GM21825 (cell line): ENCODE data around the gene PNRC1.
"Not testable (repeated sequence)": the region's sequence is repeated elsewhere in the genome, so short reads cannot be mapped to it uniquely, and the experiment has no call there.

ENCODE experiments used
- ATAC-seq: cut with Tn5 transposase; IDR thresholded peaks from one replicate; pipeline ENCODE4 v1.9.1; 2021; ENCODE audit warnings: mild to moderate bottlenecking, moderate library complexity; ENCODE audit not compliant: unreplicated experiment

Gene PNRC1

GRCh38 chr6:89080281-89081128 lies at the start of gene PNRC1:
PNRC1 (plus strand) TSS chr6:89080751; CDS start chr6:89080895, 144 bp downstream.
- peak; percentile 73 for ATAC-seq

DNA sequence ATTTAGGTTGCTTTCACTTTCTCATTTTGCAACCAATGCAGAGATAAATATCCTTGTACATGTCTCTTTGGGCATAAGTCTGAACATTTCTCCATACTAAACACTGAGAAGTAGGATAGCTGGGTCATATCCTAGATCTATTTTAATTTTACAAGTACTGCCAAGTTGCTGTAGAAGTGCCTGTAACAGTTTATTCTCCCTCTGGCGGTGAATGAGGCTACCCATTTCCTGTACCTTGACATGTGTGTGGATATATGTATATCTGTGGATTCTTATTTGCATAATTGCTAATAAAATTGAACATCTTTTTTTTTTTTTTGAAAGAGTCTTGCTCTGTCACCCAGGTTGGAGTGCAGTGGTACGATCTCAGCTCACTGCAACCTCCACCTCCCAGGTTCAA lies 48.0 kb upstream of the PNRC1 start:
- no peak for ATAC-seq

GRCh38 chr6:89033461-89033860 lies 47.1 kb upstream of the PNRC1 start:
- ATAC-seq, result no peak

- not testable (repeated sequence) for ATAC-seq
Observed at GRCh38 chr6:89034116-89034515, 46.4 kb upstream of the PNRC1 start.

DNA sequence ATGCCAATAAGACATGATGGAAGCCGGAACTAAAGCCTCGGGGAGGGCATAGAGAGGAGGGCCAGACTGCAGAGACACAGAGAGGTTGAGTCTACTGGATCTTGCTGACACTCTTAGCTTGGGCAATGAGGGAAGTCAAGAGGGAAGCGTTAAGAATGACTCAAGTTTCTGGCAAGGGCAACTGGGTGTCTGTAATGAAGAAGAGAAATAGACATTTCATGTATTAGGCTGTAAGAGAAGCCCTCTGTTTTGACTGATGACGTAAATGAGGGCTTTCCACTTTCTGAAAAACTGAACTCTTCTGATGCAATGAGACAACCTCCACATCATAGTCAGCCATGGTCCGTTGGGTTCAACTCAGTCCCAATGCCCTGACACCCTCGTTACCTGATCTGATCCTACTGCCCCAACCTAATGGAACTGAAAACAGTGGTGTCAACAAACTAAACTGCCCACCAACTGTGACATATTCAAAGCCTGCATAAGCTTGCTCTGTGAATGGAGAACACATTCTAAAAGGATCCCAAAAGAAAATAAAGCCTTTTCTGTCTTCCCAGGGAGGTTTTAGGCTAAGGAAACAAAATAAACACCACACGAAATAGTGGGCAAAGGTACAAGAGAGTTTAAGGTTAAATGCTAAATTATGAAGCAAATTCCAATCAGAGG lies 45.8 kb upstream of the PNRC1 start:
- no peak for ATAC-seq

GRCh38 chr6:89035252-89036101 lies 45.1 kb upstream of the PNRC1 start:
- no peak for ATAC-seq

GRCh38 chr6:89037141-89037900 lies 43.2 kb upstream of the PNRC1 start:
- no peak for ATAC-seq

DNA sequence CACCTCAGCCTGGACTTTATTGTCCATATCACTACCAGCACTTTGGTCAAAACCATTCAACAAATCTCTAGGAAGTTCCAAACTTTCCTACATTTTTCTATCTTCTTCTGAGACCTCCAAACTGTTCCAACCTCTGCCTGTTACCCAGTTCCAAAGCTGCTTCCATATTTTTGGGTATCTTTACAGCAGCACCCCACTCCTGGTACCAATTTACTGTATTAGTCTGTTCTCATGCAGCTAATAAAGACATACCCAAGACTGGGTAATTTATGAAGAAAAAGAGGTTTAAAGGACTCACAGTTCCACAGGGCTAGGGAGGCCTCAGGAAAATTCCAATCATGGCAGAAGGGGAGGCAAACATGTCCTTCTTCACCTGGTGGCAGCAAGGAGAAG lies 42.7 kb upstream of the PNRC1 start:
- ATAC-seq, result not testable (repeated sequence)

- ATAC-seq, result no peak
Observed at GRCh38 chr6:89042664-89043063, 37.9 kb upstream of the PNRC1 start.

GRCh38 chr6:89044328-89045010 lies 36.1 kb upstream of the PNRC1 start:
- no peak for ATAC-seq

DNA sequence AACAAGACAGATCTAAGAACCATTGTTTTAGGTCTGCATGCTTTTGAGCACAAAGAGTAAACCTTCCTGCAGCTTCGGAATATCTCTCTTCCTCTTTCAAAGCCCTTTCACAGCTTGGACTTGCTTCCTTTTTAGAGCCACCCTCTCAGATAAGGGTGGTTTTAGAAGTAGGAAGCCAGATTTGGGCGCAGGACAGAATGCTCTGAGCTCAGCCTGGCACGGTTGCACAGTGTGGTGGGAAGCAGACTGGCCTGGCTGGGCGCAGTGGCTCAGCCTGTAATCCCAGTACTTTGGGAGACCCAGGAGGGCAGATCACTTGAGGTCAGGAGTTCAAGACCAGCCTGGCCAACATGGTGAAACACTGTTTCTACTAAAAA lies 35.6 kb upstream of the PNRC1 start:
- no peak for ATAC-seq

- no peak for ATAC-seq
Observed at GRCh38 chr6:89045576-89045975, 35.0 kb upstream of the PNRC1 start.

GRCh38 chr6:89047473-89047872 lies 33.1 kb upstream of the PNRC1 start:
- no peak for ATAC-seq

- no peak for ATAC-seq
Observed at GRCh38 chr6:89048288-89048923, 32.1 kb upstream of the PNRC1 start.

DNA sequence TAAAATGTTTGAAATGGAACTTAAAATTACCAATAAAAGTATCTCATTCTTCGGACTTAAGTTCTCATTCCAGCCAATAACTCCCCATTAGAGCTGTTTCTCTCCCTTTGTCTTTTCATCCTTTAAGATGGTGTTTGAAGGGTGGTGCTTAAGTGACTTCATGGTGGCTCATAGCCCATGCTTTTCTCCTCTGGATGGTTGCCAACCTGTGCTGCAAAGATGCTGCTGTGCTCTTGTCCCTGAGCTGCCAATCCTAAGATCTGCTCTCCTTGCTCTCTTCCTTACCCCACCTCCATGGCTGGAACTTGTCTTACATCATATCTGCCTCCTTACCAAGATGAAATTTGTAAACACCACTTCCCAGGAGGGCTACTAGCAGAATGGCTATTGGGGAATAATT lies 31.6 kb upstream of the PNRC1 start:
- ATAC-seq, result no peak

DNA sequence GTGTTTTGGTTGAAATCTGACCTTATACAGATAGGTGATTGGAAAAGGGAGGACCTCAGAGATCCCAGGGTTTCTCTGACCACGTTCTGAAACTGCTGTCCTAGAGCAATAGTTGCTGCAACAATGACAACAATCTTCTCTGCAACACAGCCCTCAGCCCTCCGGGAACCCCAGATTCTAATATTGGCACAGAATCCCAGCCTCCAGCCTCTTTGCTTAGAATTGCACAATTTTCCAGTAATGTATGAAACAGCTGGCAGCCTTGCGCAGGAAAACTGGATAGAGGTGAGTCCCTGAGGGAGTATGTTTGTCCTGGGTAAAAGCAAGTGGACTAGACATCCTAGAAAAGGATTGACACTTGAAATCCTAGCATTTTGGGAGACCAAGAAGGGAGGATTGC lies 30.4 kb upstream of the PNRC1 start:
- no peak for ATAC-seq

GRCh38 chr6:89050697-89051096 lies 29.9 kb upstream of the PNRC1 start:
- no peak for ATAC-seq

- ATAC-seq, result no peak
Observed at GRCh38 chr6:89051676-89052075, 28.9 kb upstream of the PNRC1 start.

DNA sequence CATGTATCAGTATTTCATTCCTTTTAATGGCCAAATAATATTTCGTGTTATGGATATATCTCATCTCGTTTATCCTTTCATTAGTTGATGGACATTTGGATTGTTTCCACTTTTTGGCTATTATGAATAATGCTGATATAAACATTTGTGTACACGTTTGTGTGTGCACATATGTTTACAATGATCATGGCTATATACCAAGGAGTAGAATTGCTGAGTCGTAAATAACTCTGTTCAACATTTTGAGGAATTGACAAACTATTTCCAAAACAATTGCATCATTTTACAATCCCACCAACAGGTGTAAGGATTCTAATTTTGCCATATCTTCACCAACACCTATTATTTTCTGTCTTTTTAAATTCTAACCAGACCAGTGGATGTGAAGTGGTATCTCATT lies 26.3 kb upstream of the PNRC1 start:
- no peak for ATAC-seq

DNA sequence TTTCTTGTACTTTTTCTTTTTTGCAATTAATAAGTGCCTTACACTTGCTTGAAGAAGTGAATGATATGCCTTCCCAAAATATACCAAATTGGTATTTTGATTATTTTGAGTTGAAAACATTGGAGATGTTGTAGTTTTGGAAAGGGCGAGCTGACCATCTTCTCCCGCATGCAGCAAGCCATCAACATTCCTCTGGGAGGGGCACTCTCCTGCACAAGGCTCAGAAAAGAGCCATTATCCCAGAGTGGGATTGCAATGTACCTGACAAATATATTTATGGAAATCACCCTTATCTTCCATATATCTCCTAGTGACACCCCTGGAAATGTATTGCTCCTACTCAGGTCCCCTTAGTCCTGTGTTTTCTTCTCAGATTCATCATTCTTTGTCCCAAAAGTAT lies 22.8 kb upstream of the PNRC1 start:
- ATAC-seq, result no peak
